Subcutaneous abdominal adipose tissue (tissue), 5 donors: ENCODE results near the gene TFEB.

ENCODE experiments used
- H3K27ac ChIP-seq: one replicate; pipeline ENCODE4 v1.7.0; 2013; ENCODE audit warnings: low read depth, mild to moderate bottlenecking, inconsistent platforms, low read length, moderate library complexity
- H3K27me3 ChIP-seq, 5 donors: one replicate each; pipeline ENCODE4 v1.7.0; 2013; ENCODE audit warnings: low read length in 5 of 5, inconsistent platforms in 1 of 5; ENCODE audit not compliant: control insufficient read depth in 5 of 5, insufficient read depth in 4 of 5
- H3K36me3 ChIP-seq, 5 donors: one replicate each; pipeline ENCODE4 v1.7.0; 2013; ENCODE audit warnings: low read length in 5 of 5; ENCODE audit not compliant: control insufficient read depth in 5 of 5, insufficient read depth in 5 of 5
- H3K4me1 ChIP-seq, 5 donors: one replicate each; pipeline ENCODE4 v1.7.0; 2013; ENCODE audit warnings: low read length in 5 of 5, mild to moderate bottlenecking in 3 of 5, moderate library complexity in 1 of 5; ENCODE audit not compliant: control insufficient read depth in 5 of 5, insufficient read depth in 5 of 5
- H3K4me3 ChIP-seq, 5 donors: one replicate each; pipeline ENCODE4 v1.7.0; 2013; ENCODE audit warnings: low read length in 5 of 5, low read depth in 1 of 5
- H3K9ac ChIP-seq, 5 donors: one replicate each; pipeline ENCODE4 v1.7.0; 2013; ENCODE audit warnings: low read length in 5 of 5, mild to moderate bottlenecking in 4 of 5, moderate library complexity in 3 of 5
- H3K9me3 ChIP-seq, 5 donors: one replicate each; pipeline ENCODE4 v1.7.0; 2013; ENCODE audit warnings: low read length in 5 of 5; ENCODE audit not compliant: control insufficient read depth in 5 of 5
- donor health status: healthy.
- donor health status: healthy.
- donor health status: healthy.
- donor health status: healthy.
- donor health status: healthy.

Gene TFEB

GRCh38 chr6:41706876-41707564 is 28.4 kb downstream of the TFEB start:
- H3K9me3 ChIP-seq, result no peaks in the 10 kb centered on the region
- H3K36me3 ChIP-seq, result peaks cover 0 to 9% (median 7%) of the 10 kb centered on the region in 5 donors
- peak overlapping the region; percentile 68 for H3K27ac ChIP-seq
- peak overlapping the region in 1 of 5 donors; percentile 9 for H3K4me3 ChIP-seq
- H3K9ac ChIP-seq, result peak overlapping the region in 1 of 5 donors; percentile 40
- H3K4me1 ChIP-seq, result peaks cover 9 to 63% (median 58%) of the 10 kb centered on the region in 5 donors
- H3K27me3 ChIP-seq, result no peaks in the 10 kb centered on the region

GRCh38 chr6:41705996-41706835 is 29.2 kb downstream of the TFEB start:
- Histone ChIP-seq H3K4me3 (no peak overlapping the region), H3K4me1 (peaks cover 10 to 61% (median 55%) of the 10 kb centered on the region in 5 donors), H3K9me3 (no peaks in the 10 kb centered on the region), H3K9ac (peak overlapping the region in 3 of 5 donors; percentile 22 to 60 (median 54)), H3K27me3 (no peaks in the 10 kb centered on the region), H3K27ac (peak overlapping the region; percentile 68), H3K36me3 (peaks cover 0 to 9% (median 7%) of the 10 kb centered on the region in 5 donors)

GRCh38 chr6:41705311-41705995 is 30.0 kb downstream of the TFEB start:
- no peaks in the 10 kb centered on the region for H3K9me3 ChIP-seq
- no peak overlapping the region for H3K4me3 ChIP-seq
- H3K36me3 ChIP-seq, result peaks cover 0 to 9% (median 7%) of the 10 kb centered on the region in 5 donors
- H3K9ac ChIP-seq, result peak overlapping the region in 4 of 5 donors; percentile 22 to 60 (median 54)
- H3K27me3 ChIP-seq, result no peaks in the 10 kb centered on the region
- peak overlapping the region; percentile 68 for H3K27ac ChIP-seq
- H3K4me1 ChIP-seq, result peaks cover 11 to 68% (median 61%) of the 10 kb centered on the region in 5 donors

GRCh38 chr6:41704656-41705310 is 30.6 kb downstream of the TFEB start:
- peaks cover 11 to 68% (median 61%) of the 10 kb centered on the region in 5 donors for H3K4me1 ChIP-seq
- H3K9ac ChIP-seq, result peak overlapping the region in 3 of 5 donors; percentile 7 to 60 (median 54)
- peak overlapping the region; percentile 68 for H3K27ac ChIP-seq
- H3K4me3 ChIP-seq, result no peak overlapping the region
- H3K27me3 ChIP-seq, result no peaks in the 10 kb centered on the region
- H3K36me3 ChIP-seq, result peaks cover 0 to 9% (median 7%) of the 10 kb centered on the region in 5 donors
- no peaks in the 10 kb centered on the region for H3K9me3 ChIP-seq

GRCh38 chr6:41704028-41704427 is 31.4 kb downstream of the TFEB start:
- H3K4me3 ChIP-seq, result no peak overlapping the region
- peaks cover 11 to 74% (median 61%) of the 10 kb centered on the region in 5 donors for H3K4me1 ChIP-seq
- H3K27ac ChIP-seq, result no peak overlapping the region
- no peak overlapping the region for H3K9ac ChIP-seq
- H3K27me3 ChIP-seq, result no peaks in the 10 kb centered on the region
- H3K36me3 ChIP-seq, result peaks cover 0 to 16% (median 7%) of the 10 kb centered on the region in 5 donors
- H3K9me3 ChIP-seq, result no peaks in the 10 kb centered on the region

- peaks cover 11 to 74% (median 51%) of the 10 kb centered on the region in 5 donors for H3K4me1 ChIP-seq
- H3K4me3 ChIP-seq, result no peak overlapping the region
- H3K27me3 ChIP-seq, result no peaks in the 10 kb centered on the region
- H3K36me3 ChIP-seq, result peaks cover 0 to 23% (median 10%) of the 10 kb centered on the region in 5 donors
- H3K9me3 ChIP-seq, result no peaks in the 10 kb centered on the region
- H3K27ac ChIP-seq, result no peak overlapping the region
- H3K9ac ChIP-seq, result no peak overlapping the region
Observed at GRCh38 chr6:41702771-41703494, 32.5 kb downstream of the TFEB start.

- Histone ChIP-seq H3K4me3 (no peak overlapping the region), H3K36me3 (peaks cover 0 to 23% (median 10%) of the 10 kb centered on the region in 5 donors), H3K27me3 (no peaks in the 10 kb centered on the region), H3K9ac (no peak overlapping the region), H3K9me3 (no peaks in the 10 kb centered on the region), H3K4me1 (peaks cover 11 to 67% (median 44%) of the 10 kb centered on the region in 5 donors), H3K27ac (no peak overlapping the region)
Observed at GRCh38 chr6:41702089-41702745, 33.2 kb downstream of the TFEB start.

- Histone ChIP-seq H3K4me1 (peaks cover 6 to 55% (median 30%) of the 10 kb centered on the region in 5 donors), H3K27me3 (no peaks in the 10 kb centered on the region), H3K36me3 (peaks cover 0 to 23% (median 10%) of the 10 kb centered on the region in 5 donors), H3K4me3 (no peak overlapping the region), H3K9ac (peak overlapping the region in 2 of 5 donors; percentile 14 to 23), H3K9me3 (no peaks in the 10 kb centered on the region), H3K27ac (no peak overlapping the region)
Observed at GRCh38 chr6:41700463-41701347, 34.7 kb downstream of the TFEB start.
